ENCODE measurements around the gene NR3C2. TPM values are rescaled to one million over a fixed set of nuclear protein-coding genes. Genes with fewer than 3 reads are reported as not detected.
A peak's percentile ranks its signal among the peaks of the same experiment; 100 is the strongest.
"Not testable (repeated sequence)": the region's sequence is repeated elsewhere in the genome, so short reads cannot be mapped to it uniquely, and the experiment has no call there.

The NR3C2 gene
- polyA plus RNA-seq, 1 donor, result 20.4 TPM

- no peak for DNase-seq
Measured at GRCh38 chr4:148364525-148364924, 77.7 kb downstream of the NR3C2 start.

DNA sequence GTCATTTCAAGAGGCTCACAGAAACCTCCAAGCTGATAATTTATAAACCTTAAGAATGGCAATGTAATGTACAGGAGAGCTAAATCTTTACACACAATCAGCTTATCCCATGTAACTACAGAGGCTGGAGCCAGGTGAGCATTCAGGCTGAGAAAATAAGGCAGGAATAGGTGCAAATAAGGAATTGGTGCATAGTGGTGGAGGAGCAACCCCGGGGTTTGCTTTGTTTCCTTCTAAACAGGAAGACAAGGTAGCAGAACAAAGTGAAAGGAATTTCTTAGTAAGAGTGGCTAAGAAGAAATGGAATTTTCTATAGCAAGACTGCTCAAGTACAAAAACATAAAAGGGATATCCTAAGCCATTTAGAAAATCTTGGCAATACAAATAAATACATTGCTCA is 82.4 kb downstream of the NR3C2 start:
- no peak for DNase-seq

DNA sequence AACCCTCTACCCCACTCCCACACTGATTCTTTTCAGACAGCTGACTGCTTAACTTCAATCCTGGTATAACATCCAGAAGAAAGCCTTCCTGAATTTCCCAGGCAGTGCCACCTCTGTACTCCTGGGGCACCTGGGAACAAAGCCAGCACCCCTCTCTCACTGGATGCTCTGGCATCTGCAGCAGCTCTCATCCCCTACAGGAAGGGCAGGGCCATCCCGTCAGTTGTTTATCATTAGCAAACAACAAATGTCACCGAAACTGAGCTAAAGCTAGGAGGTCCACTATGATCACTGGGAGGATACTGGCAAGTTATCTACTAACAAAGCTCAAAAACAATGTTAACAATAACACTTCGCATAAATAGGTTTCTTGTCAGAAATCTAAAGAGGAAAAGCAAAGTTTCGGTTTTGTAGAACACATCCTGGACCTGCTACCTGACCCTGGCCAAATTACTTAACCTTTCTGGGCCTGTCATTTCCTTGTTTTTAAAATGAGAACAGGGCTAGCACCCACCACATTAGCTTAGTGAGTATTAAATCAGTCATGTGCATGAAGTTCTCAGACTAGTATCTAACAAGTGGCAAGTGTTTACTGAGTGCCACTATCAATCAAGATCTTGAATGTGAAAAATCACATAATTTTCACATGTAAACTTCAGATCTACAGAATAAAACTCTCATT is 86.6 kb downstream of the NR3C2 start:
- DNase-seq, result no peak

- DNase-seq, result no peak
Measured at GRCh38 chr4:148354186-148354585, 88.0 kb downstream of the NR3C2 start.

DNA sequence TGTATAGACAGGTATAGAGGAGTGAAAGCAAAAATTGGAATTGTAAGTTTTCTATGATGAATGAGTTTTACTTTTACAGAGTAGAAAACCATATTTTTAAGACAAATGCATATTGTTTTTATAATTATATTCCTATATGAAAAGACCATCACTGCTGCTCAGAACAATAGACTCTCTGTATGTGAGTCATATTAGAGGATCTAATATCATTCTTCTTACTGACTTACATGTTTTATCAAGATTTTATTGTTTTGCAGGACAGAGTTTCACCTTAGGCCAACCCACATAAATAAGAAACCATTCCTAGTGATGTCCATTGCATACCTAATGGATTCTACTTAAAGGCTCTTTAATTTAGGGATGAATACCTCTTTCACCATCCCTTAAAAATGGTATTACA is 88.6 kb downstream of the NR3C2 start:
- no peak for DNase-seq

DNA sequence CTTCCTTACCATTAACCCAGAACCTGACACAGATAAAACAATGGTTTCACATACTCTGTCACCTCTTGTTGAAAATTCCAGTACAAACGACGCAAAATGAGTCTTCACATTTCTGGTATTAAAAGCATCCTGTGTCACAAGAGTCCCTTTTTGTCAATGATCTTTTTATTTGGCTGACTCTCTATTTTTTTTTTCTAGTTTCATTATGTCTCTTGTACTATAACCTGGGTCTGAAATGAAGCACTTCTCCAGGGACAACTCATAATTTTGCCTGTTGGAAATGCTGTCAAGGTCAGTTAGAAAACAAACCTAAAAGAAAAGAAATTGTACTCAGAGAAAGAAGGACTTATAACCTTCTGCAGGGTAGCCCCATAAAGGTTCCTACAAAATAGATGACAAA is 93.1 kb downstream of the NR3C2 start:
- no peak for DNase-seq

- no peak for DNase-seq
Measured at GRCh38 chr4:148346657-148347056, 95.6 kb downstream of the NR3C2 start.

GRCh38 chr4:148345509-148345908 is 96.7 kb downstream of the NR3C2 start:
- no peak for DNase-seq

DNA sequence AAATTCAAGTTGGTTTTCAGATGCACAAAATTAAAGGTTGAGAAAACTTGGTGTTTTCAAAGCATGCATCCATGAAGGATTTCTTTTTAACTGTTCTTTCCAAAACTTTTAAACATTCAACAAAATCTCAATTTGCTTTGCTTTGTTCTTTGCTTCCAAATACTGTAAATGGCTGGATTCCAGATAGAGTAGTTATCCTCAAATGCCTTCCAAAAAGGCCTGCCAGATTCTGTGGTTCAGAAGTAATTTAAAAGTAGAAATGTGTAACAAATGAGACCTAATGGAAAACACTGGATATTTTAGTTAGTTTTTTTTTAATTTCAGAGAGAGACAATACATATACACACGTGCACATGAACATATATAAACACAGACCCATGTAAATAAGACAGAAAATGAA is 97.3 kb downstream of the NR3C2 start:
- DNase-seq, result peak; percentile 53

DNA sequence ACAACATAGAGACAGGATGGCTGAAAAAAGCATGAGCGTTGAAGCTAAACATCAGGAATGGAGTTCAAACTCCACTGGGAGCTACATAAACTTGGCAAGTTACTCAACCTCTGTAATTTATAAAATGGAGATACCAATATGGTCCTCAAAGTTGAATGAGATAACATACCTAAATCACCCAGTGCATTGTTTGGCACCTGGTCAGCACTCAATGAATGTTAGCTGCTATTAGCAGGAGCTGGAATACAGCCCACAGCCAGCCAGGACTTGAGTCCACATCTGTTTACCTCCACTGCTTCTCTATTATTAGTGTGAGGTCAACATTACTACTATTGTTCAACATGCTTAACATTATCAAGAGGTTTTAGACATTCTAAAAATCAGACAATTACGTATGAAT is 97.9 kb downstream of the NR3C2 start:
- DNase-seq, result no peak

DNA sequence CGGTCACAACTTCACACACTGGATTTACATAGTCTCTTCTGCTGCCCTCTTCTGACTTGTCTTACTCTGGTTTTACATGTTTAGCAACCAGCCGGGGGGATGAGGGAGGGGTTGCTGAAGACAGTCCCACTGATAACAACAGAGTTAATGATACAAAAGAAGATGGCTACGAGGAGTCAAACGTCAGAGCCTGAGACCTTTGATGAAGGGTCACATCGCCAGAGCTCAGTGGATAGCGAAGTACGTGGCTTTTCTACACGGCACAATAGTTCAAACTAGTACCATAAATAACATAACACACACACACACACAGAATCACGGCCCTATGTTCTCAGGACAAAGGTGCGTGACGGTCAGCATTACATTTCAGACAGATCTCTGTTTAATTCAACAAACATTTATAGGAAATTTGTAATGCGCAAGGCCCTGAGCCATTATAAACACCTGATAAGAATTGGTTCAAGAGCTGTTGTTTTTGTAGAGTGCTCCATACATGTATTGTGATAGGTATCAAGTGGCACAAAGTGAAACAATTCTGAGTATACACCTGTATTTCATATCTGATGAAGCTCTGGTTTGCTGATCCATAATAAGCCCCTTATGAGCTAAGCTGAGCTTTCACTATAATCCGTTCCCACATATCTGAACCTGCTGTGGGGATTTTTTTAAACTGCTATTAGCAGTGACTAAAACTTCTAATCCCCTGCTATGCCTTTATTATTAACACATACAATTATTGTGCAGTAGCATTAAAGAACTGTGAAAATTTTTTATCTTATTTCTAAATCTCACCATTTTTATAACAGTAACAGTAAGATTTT is 100.0 kb downstream of the NR3C2 start:
- DNase-seq, result no peak

DNA sequence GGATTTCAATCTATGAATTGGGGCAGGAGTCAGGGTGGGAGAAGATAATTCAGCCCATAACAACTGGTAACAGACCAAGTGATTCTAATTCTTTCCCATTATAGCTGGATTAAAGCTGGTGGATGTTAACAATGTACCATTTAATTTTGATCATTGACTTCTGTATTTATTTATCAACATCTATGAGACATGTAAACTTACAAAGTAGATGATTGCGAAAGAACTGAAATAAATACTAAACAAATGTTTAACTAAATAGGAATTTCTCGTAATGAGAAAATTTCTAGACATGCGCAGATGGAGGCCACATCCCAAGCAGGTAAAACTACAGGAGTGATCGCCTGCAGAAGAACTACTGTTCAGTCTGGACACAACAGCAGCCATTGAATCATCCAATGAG is 107.1 kb downstream of the NR3C2 start:
- no peak for DNase-seq

GRCh38 chr4:148333265-148333664 is 108.9 kb downstream of the NR3C2 start:
- no peak for DNase-seq

DNA sequence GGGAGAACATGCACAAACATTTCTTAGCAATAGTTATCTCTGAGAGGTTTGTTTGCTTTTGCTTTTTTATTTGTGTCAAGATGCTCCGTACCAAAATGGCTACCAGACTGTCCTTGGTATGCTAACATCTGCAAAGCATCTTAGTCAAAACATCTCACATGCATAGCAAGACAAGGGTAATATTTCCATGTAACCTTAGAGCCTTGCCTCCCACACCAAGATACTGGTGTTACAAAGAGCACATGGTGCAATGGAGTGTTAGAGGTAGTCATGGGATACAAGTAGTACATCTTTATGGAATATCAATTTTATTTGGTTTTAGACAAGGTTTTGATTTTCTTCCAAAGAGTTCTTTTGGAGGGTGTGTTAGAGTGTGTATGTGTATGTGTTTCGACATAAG is 109.7 kb downstream of the NR3C2 start:
- no peak for DNase-seq

DNA sequence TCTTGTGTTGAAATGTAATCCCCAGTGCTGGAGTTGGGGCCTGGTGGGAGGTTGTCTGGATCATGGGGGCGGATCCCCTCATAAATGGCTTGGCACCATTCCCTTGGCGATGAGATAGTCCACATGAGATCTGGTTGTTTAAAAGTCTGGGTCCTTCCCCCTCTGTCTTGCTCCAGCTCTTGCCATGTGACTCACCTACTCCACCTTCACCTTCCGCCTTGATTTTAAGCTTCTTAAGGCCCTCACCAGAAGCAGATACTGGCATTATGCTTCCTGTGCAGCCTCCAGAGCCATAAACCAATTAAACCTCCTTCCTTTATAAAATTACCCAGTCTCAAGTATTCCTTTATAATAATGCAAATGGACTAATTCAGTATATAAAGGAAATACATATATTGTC is 111.5 kb downstream of the NR3C2 start:
- no peak for DNase-seq

DNA sequence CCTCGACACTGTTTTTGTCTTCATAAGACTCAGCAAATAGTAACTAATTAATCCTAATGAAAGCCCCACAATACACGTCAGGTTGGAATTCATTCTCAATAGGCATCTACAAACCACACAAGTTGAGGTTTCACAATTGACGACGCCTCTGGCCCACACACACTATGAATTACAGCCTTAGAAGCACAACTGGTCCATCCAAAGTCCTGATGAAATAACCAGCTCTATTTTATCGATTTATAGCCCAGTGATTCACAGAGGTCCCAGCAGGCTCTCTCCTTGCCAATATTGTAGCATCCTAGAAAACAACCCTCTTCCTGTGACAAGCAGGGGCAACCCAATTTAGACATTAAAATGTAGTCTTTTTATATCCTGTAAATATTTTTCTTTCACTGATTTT is 112.1 kb downstream of the NR3C2 start:
- no peak for DNase-seq

DNA sequence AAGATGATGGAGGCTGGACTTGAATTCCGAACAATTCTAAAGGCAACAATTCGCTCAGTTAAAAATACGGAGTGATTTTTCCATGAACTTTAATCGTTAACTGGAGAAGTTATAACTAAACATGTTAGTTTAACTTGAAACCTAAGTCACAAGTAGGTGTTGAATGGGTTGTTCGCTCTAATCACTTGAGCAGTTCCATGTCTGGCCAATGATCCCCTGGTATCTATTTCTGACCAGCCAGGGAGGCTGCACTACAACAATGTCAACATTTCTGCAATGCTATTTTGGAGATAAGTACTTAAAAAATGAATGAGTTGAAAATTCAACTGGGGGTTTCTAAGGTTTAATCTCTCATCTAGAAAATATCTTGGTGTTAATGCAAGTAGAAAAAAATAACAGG is 112.5 kb downstream of the NR3C2 start:
- DNase-seq, result no peak

DNA sequence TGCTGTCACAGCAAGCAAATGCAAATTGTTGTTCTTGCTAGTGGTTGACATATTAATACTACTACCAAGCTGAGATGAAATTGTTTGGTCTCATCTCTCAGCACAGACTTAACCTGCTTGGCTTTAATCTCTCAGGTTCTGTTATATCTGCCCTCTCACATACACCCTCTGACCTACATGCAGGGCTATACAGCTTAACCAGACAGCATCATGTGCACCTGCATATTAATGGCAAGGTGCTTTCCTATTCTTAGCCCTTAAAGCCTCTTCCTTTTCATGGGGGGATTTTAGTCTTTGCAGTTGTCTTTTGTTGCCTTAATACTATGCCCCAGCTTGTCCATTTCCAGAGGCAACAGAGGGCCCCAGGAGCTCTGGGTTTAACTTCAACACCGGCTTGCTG is 114.5 kb downstream of the NR3C2 start:
- no peak for DNase-seq

GRCh38 chr4:148323316-148323715 is 118.9 kb downstream of the NR3C2 start:
- not testable (repeated sequence) for DNase-seq

- no peak for DNase-seq
Measured at GRCh38 chr4:148315049-148315448, 127.2 kb downstream of the NR3C2 start.

DNA sequence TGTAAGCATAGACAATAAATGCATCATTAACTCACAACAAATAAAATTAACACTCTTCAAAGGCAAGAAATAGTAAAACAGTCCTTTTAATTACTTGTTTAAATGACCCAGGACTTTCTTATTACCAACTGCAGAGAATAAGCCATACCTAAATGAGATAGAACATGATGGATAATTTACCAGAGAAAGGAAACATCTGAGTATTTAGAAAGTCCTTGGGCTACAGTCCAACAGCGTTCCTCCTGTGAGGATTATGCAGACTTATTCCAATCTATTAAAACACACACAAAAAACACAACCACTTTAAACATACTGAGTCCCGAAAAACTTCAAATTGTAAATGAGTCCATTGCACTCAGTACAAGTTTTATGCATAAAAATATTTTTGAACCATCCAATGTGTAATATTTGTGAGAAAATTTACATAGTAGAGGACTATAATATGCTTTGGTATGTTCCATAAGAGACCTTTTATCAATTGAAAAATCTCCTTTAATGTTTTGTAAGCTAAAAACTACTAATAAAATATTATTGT is 129.2 kb downstream of the NR3C2 start:
- DNase-seq, result peak; percentile 54

GRCh38 chr4:148311526-148311925 is 130.7 kb downstream of the NR3C2 start:
- DNase-seq, result no peak

GRCh38 chr4:148310756-148311155 is 131.5 kb downstream of the NR3C2 start:
- no peak for DNase-seq

DNA sequence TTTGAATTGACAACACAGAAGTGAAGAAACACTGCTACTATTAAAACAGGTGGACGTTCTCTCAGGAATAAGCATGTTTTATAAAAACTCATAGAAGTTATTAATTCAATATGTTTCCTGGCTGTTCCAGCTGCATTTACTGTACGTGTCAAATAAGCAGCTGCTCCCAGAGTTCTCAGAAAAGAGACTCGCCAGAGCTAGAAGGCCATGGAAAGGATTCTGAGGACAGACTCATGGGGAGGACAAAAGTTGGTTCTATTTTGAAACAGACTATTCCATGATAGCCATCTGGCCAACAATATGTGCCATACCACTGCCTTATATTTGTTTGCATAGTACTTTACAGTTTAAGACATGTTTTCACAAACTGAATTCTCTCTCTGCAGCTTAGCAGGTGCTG is 136.5 kb downstream of the NR3C2 start:
- peak; percentile 59 for DNase-seq

Data from hindlimb muscle (tissue), 1 donor.